ENCODE data around the gene MOB3A.
"Not testable (repeated sequence)": the region's sequence is repeated elsewhere in the genome, so short reads cannot be mapped to it uniquely, and the experiment has no call there.

The MOB3A gene

GRCh38 chr19:2045501-2046045, 50.6 kb downstream of the MOB3A start:
- DNase-seq (ENCODE audit: low spot score), result no peak

- DNase-seq (ENCODE audit: low spot score), result no peak
Observed at GRCh38 chr19:2044709-2045500, 51.2 kb downstream of the MOB3A start.

GRCh38 chr19:2043961-2044708, 52.0 kb downstream of the MOB3A start:
- no peak for DNase-seq (ENCODE audit: low spot score)

GRCh38 chr19:2043251-2043641, 52.9 kb downstream of the MOB3A start:
- DNase-seq (ENCODE audit: low spot score), result no peak

GRCh38 chr19:2042485-2043250, 53.5 kb downstream of the MOB3A start:
- no peak for DNase-seq (ENCODE audit: low spot score)

GRCh38 chr19:2041683-2042484, 54.2 kb downstream of the MOB3A start:
- peak; percentile 99 for DNase-seq (ENCODE audit: low spot score)

- no peak for DNase-seq (ENCODE audit: low spot score)
Observed at GRCh38 chr19:2041433-2041682, 54.8 kb downstream of the MOB3A start.

- no peak for DNase-seq (ENCODE audit: low spot score)
Observed at GRCh38 chr19:2040647-2041432, 55.3 kb downstream of the MOB3A start.

GRCh38 chr19:2039959-2040646, 56.0 kb downstream of the MOB3A start:
- no peak for DNase-seq (ENCODE audit: low spot score)

- no peak for DNase-seq (ENCODE audit: low spot score)
Observed at GRCh38 chr19:2039089-2039958, 56.8 kb downstream of the MOB3A start.

- DNase-seq (ENCODE audit: low spot score), result no peak
Observed at GRCh38 chr19:2038284-2039088, 57.6 kb downstream of the MOB3A start.

GRCh38 chr19:2037651-2038255, 58.4 kb downstream of the MOB3A start:
- no peak for DNase-seq (ENCODE audit: low spot score)

- no peak for DNase-seq (ENCODE audit: low spot score)
Observed at GRCh38 chr19:2036424-2036823, 59.7 kb downstream of the MOB3A start.

GRCh38 chr19:2035590-2035991, 60.5 kb downstream of the MOB3A start:
- no peak for DNase-seq (ENCODE audit: low spot score)

- peak; percentile 44 for DNase-seq (ENCODE audit: low spot score)
Observed at GRCh38 chr19:2034729-2035589, 61.2 kb downstream of the MOB3A start.

GRCh38 chr19:2034253-2034652, 61.9 kb downstream of the MOB3A start:
- DNase-seq (ENCODE audit: low spot score), result not testable (repeated sequence)

- no peak for DNase-seq (ENCODE audit: low spot score)
Observed at GRCh38 chr19:2033825-2034159, 62.3 kb downstream of the MOB3A start.
